EL (cell line): ENCODE results near the gene GLB1L2.

ENCODE experiments used
- DNase-seq: peaks from one replicate; pipeline ENCODE4 v3.0.0-alpha.2; 2016

Gene GLB1L2

GRCh38 chr11:134370526-134371435 is 39.0 kb downstream of the GLB1L2 start:
- no peak for DNase-seq

GRCh38 chr11:134371436-134372185 is 39.8 kb downstream of the GLB1L2 start:
- DNase-seq: no peak

GRCh38 chr11:134372536-134372935 is 40.7 kb downstream of the GLB1L2 start:
- DNase-seq: no peak

GRCh38 chr11:134372961-134373360 is 41.2 kb downstream of the GLB1L2 start:
- DNase-seq: no peak

GRCh38 chr11:134373591-134374052 is 41.8 kb downstream of the GLB1L2 start:
- no peak for DNase-seq

- DNase-seq: no peak
These were observed 42.4 kb downstream of the GLB1L2 start for GRCh38 chr11:134374171-134374570.

GRCh38 chr11:134374891-134375550 is 43.2 kb downstream of the GLB1L2 start:
- DNase-seq: no peak

- DNase-seq: no peak
These were observed 44.5 kb downstream of the GLB1L2 start for GRCh38 chr11:134376150-134376921.

GRCh38 chr11:134377876-134378275 is 46.1 kb downstream of the GLB1L2 start:
- no peak for DNase-seq

- DNase-seq: no peak
These were observed 47.5 kb downstream of the GLB1L2 start for GRCh38 chr11:134379241-134379640.

- no peak for DNase-seq
These were observed 48.4 kb downstream of the GLB1L2 start for GRCh38 chr11:134380229-134380628.

GRCh38 chr11:134380785-134381184 is 49.0 kb downstream of the GLB1L2 start:
- no peak for DNase-seq

GRCh38 chr11:134382257-134382656 is 50.5 kb downstream of the GLB1L2 start:
- no peak for DNase-seq

- no peak for DNase-seq
These were observed 51.0 kb downstream of the GLB1L2 start for GRCh38 chr11:134382830-134383229.

- no peak for DNase-seq
These were observed 51.9 kb downstream of the GLB1L2 start for GRCh38 chr11:134383576-134384221.

GRCh38 chr11:134384406-134384805 is 52.6 kb downstream of the GLB1L2 start:
- no peak for DNase-seq

GRCh38 chr11:134385171-134385570 is 53.4 kb downstream of the GLB1L2 start:
- no peak for DNase-seq

GRCh38 chr11:134385774-134386565 is 54.2 kb downstream of the GLB1L2 start:
- DNase-seq: no peak

- no peak for DNase-seq
These were observed 55.2 kb downstream of the GLB1L2 start for GRCh38 chr11:134386945-134387344.

- no peak for DNase-seq
These were observed 55.7 kb downstream of the GLB1L2 start for GRCh38 chr11:134387501-134387900.

GRCh38 chr11:134388590-134388989 is 56.8 kb downstream of the GLB1L2 start:
- DNase-seq: no peak
